PC-9 (cell line): Measurements from ENCODE around the gene AGBL3.

Experiments
- EZH2 ChIP-seq: fragments of 200-600 bp; sonication (generic); IDR thresholded peaks from 2 replicates; pipeline ENCODE4 v1.8.0; 2017; ENCODE audit warnings: antibody characterized with exemption, low read depth
- TF ChIP-seq, protein P1 (sequence below): fragments of 200-600 bp; sonication (generic); conservative IDR thresholded peaks from 2 replicates; pipeline ENCODE4 v1.6.1; 2017; ENCODE audit warnings: mixed run types, antibody characterized with exemption, mild to moderate bottlenecking, moderate library complexity

- TF ChIP-seq, protein P1, sequence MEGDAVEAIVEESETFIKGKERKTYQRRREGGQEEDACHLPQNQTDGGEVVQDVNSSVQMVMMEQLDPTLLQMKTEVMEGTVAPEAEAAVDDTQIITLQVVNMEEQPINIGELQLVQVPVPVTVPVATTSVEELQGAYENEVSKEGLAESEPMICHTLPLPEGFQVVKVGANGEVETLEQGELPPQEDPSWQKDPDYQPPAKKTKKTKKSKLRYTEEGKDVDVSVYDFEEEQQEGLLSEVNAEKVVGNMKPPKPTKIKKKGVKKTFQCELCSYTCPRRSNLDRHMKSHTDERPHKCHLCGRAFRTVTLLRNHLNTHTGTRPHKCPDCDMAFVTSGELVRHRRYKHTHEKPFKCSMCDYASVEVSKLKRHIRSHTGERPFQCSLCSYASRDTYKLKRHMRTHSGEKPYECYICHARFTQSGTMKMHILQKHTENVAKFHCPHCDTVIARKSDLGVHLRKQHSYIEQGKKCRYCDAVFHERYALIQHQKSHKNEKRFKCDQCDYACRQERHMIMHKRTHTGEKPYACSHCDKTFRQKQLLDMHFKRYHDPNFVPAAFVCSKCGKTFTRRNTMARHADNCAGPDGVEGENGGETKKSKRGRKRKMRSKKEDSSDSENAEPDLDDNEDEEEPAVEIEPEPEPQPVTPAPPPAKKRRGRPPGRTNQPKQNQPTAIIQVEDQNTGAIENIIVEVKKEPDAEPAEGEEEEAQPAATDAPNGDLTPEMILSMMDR: no peak
- TF ChIP-seq EZH2: no peak
Measured at GRCh38 chr7:135158141-135158655, 171.9 kb downstream of the AGBL3 start.
